OCI-LY7 (cell line): ENCODE measurements around the gene HDGFL3.

Experiments
- CTCF ChIP-seq: fragments of 200-600 bp; sonication (generic); conservative IDR thresholded peaks from 2 replicates; pipeline ENCODE4 v1.5.1; 2014; ENCODE audit warnings: mild to moderate bottlenecking, antibody characterized with exemption, low read length, moderate library complexity, mixed read lengths
- EZH2phosphoT487 ChIP-seq: fragments of 200-600 bp; sonication (generic); IDR thresholded peaks from 2 replicates; pipeline ENCODE4 v1.6.1; 2018; ENCODE audit warnings: low read depth, borderline replicate concordance, mild to moderate bottlenecking, mixed run types, antibody characterized with exemption, low read length, moderate library complexity, mixed read lengths

GRCh38 chr15:83192742-83193141 lies 14.9 kb downstream of the HDGFL3 start:
- TF ChIP-seq CTCF = no peak
- no peak for TF ChIP-seq EZH2phosphoT487
